ENCODE results near the gene INO80.

Gene INO80

GRCh38 chr15:41001524-41002214 is 114.4 kb downstream of the INO80 start:
- TF ChIP-seq TAF1 (IDR thresholded peaks at IDR 0.05; ENCODE audit: borderline replicate concordance, insufficient read depth, low read length) (no peak), POLR2AphosphoS5 (IDR thresholded peaks at IDR 0.05; ENCODE audit: low read depth, low read length) (no peak), FOXP2 (optimal IDR thresholded peaks at IDR 0.05; ENCODE audit: borderline replicate concordance, extremely low read depth, extremely low read length, insufficient read depth) (no peak), SIN3A (IDR thresholded peaks at IDR 0.05; ENCODE audit: borderline replicate concordance, insufficient read depth, low read length) (no peak)
- TF ChIP-seq, protein P1, sequence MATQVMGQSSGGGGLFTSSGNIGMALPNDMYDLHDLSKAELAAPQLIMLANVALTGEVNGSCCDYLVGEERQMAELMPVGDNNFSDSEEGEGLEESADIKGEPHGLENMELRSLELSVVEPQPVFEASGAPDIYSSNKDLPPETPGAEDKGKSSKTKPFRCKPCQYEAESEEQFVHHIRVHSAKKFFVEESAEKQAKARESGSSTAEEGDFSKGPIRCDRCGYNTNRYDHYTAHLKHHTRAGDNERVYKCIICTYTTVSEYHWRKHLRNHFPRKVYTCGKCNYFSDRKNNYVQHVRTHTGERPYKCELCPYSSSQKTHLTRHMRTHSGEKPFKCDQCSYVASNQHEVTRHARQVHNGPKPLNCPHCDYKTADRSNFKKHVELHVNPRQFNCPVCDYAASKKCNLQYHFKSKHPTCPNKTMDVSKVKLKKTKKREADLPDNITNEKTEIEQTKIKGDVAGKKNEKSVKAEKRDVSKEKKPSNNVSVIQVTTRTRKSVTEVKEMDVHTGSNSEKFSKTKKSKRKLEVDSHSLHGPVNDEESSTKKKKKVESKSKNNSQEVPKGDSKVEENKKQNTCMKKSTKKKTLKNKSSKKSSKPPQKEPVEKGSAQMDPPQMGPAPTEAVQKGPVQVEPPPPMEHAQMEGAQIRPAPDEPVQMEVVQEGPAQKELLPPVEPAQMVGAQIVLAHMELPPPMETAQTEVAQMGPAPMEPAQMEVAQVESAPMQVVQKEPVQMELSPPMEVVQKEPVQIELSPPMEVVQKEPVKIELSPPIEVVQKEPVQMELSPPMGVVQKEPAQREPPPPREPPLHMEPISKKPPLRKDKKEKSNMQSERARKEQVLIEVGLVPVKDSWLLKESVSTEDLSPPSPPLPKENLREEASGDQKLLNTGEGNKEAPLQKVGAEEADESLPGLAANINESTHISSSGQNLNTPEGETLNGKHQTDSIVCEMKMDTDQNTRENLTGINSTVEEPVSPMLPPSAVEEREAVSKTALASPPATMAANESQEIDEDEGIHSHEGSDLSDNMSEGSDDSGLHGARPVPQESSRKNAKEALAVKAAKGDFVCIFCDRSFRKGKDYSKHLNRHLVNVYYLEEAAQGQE (IDR thresholded peaks at IDR 0.05; ENCODE audit: insufficient read depth in 1 of 2, low read depth in 2 of 2, low read length in 2 of 2): no peak

- TF ChIP-seq, protein P1 (IDR thresholded peaks at IDR 0.05; ENCODE audit: insufficient read depth in 1 of 2, low read depth in 2 of 2, low read length in 2 of 2): no peak
- TF ChIP-seq SIN3A (IDR thresholded peaks at IDR 0.05; ENCODE audit: borderline replicate concordance, insufficient read depth, low read length) (no peak), POLR2AphosphoS5 (IDR thresholded peaks at IDR 0.05; ENCODE audit: low read depth, low read length) (no peak), FOXP2 (optimal IDR thresholded peaks at IDR 0.05; ENCODE audit: borderline replicate concordance, extremely low read depth, extremely low read length, insufficient read depth) (no peak), TAF1 (IDR thresholded peaks at IDR 0.05; ENCODE audit: borderline replicate concordance, insufficient read depth, low read length) (no peak)
Measured at GRCh38 chr15:40999190-40999589, 116.9 kb downstream of the INO80 start.

DNA sequence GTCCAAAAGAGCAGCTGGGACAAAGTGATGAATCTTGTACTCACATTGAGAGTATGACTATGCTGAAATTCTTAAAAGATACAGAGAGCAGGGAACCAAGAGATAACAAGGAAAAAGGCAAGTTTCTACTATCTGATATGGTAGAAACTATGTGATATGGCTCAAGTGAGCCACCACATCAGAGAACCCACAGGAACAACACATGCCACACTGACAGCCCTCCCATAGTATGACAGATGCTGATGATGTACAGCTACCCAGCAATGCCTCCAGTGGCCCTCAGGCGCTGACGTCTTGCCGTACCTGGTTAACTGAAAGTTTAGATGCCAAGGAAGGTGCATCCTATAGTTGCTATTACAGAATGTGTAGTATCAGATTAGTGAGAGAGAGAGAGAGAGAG is 120.4 kb downstream of the INO80 start:
- TF ChIP-seq FOXP2 (optimal IDR thresholded peaks at IDR 0.05; ENCODE audit: borderline replicate concordance, extremely low read depth, extremely low read length, insufficient read depth) (no peak), POLR2AphosphoS5 (IDR thresholded peaks at IDR 0.05; ENCODE audit: low read depth, low read length) (no peak), SIN3A (IDR thresholded peaks at IDR 0.05; ENCODE audit: borderline replicate concordance, insufficient read depth, low read length) (no peak), TAF1 (IDR thresholded peaks at IDR 0.05; ENCODE audit: borderline replicate concordance, insufficient read depth, low read length) (no peak)
- TF ChIP-seq, protein P1 (IDR thresholded peaks at IDR 0.05; ENCODE audit: insufficient read depth in 1 of 2, low read depth in 2 of 2, low read length in 2 of 2): no peak

DNA sequence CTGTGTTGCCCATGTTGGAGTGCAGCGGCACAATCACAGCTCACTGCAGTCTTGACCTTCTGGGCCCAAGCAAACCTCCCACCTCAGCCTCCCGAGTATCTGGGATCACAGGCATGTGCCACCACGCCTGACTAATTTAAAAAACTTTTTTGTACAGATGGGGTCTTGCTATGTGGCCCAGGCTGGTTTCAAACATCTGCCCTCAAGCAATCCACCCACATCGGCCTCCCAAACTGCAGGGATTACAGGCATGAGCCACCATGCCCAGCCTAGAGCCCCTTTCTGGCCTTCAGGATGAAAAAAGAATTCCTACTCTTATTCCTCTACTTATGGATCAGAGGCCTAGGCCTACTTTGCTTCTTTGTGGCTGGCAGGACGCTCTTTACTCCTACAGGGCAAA is 123.3 kb downstream of the INO80 start:
- TF ChIP-seq TAF1 (IDR thresholded peaks at IDR 0.05; ENCODE audit: borderline replicate concordance, insufficient read depth, low read length): no peak
- TF ChIP-seq POLR2AphosphoS5 (IDR thresholded peaks at IDR 0.05; ENCODE audit: low read depth, low read length): no peak
- no peak for TF ChIP-seq FOXP2 (optimal IDR thresholded peaks at IDR 0.05; ENCODE audit: borderline replicate concordance, extremely low read depth, extremely low read length, insufficient read depth)
- no peak for TF ChIP-seq SIN3A (IDR thresholded peaks at IDR 0.05; ENCODE audit: borderline replicate concordance, insufficient read depth, low read length)
- TF ChIP-seq, protein P1 (IDR thresholded peaks at IDR 0.05; ENCODE audit: insufficient read depth in 1 of 2, low read depth in 2 of 2, low read length in 2 of 2): no peak

Measured in PFSK-1 (cell line).